ENCODE data around the gene ACTBL2. TPM values are rescaled to one million over a fixed set of nuclear protein-coding genes. Genes with fewer than 3 reads are reported as not detected.

The ACTBL2 gene
- total RNA-seq, 4 donors from 2014 or later, result 0.08 to 2.2 TPM; not detected in 2

DNA sequence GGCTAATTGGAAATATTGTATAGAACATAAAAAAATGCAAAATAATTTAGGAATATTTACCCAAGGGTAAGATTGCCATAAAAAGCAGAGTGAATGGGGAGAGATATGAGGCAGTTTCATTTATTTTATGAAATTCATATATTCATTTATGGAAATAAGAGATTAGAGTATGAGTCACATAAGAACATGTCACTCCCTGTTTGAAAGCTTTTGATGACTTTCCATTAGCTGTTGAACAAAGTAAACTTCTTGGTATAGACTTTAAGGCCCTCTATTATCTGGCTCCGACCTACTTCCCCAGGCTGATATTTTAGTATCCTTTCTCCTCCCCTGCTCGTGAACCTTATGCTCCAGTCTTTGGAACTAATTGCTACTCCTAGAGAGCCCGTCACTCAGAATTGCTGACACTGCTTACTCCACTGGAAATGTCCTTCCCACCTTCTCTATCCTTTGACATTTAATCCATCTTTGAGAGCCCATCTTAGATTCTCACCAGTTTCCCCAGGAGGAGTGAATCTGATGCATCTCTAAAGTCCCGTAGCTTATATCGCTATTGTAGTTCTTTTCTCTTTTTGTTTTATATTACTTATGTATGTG, 8.9 kb upstream of the ACTBL2 start:
- 73 to 80% methylated on average over 5 of the region's 5 CpGs for WGBS, 2 donors

DNA sequence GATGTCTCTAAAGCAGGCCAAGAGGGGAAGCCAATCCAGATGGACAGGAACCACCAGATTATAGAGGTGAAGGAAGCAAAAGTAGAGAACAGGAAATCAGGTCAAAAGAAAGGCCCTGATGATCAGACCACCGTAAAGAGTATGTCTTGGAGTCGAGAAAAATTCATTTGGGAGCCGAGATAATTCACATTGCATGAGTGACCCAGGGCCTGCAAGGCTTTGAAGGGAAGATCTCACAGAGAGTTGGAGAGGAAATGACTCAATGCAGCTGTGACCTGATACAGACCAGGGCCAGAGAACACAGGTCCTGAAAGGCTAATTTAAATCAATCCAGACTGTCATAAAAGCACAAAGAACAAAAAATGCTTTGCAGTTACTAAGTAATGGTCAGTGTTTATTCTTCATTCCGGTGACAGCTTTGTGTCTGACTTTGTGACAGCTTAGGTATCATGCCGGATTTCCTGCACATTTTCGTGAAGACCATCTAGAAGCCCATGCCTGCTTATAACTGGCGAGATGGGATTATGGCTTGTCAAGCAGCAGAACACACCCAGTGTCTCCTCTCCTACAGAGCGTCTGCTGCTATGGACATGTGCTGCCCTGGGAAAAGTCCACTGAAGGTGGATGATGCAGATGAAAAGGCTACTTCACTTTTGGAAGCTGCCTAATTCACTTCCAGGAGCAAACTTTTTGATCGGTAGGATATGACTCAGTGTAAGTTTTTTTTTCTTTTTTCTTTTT, 5.8 kb upstream of the ACTBL2 start:
- no peak for DNase-seq (ENCODE audit: low spot score in 2 of 2)
- no peak overlapping the region for H3K4me3 ChIP-seq (ENCODE audit: low read depth, poor library complexity, severe bottlenecking)
- TF ChIP-seq, protein P1, sequence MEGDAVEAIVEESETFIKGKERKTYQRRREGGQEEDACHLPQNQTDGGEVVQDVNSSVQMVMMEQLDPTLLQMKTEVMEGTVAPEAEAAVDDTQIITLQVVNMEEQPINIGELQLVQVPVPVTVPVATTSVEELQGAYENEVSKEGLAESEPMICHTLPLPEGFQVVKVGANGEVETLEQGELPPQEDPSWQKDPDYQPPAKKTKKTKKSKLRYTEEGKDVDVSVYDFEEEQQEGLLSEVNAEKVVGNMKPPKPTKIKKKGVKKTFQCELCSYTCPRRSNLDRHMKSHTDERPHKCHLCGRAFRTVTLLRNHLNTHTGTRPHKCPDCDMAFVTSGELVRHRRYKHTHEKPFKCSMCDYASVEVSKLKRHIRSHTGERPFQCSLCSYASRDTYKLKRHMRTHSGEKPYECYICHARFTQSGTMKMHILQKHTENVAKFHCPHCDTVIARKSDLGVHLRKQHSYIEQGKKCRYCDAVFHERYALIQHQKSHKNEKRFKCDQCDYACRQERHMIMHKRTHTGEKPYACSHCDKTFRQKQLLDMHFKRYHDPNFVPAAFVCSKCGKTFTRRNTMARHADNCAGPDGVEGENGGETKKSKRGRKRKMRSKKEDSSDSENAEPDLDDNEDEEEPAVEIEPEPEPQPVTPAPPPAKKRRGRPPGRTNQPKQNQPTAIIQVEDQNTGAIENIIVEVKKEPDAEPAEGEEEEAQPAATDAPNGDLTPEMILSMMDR (IDR thresholded peaks at IDR 0.05), result no peak
- intact Hi-C loops (cut with DNase I; ENCODE audit: low total_unique reads), result no loop called here
- WGBS, 2 donors, result 61 to 65% methylated on average over 9 of the region's 9 CpGs

More for the DNA sequence above, 8.9 kb upstream of the ACTBL2 start:
- no peak overlapping the region for H3K4me3 ChIP-seq (ENCODE audit: low read depth, poor library complexity, severe bottlenecking)
- no peak for DNase-seq (ENCODE audit: low spot score in 2 of 2)
- no peak for TF ChIP-seq POLR2A (IDR thresholded peaks at IDR 0.05)
- TF ChIP-seq, protein P1 (IDR thresholded peaks at IDR 0.05), result no peak
- intact Hi-C loops (cut with DNase I; ENCODE audit: low total_unique reads), result no loop called here

DNA sequence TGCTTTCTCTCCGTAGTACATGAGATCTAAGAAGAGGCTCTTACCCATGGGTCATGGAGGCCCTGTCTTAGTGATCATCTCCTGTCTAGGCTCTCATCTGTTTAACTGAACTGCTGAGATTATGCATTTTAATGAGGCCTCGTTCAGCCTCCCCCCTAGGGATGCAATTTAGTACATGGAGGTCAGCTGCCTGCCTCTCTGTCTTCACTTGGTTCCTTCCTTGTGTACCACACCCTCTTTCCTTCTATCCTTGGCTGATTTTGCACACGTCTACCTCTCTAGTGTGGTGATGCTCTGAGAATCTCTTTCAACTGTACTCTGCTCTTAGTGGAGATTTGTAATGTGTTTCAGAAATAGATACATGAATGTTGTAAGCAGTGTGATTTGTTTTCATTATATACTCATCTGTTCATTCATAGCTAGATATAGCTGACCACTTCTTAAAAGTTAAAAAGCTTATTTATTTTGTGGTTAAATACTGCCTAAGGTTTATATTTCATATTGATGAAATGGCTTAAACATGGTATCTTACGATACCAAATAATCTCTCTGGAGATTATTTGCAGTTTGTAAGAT, 3.5 kb upstream of the ACTBL2 start:
- intact Hi-C loops (cut with DNase I; ENCODE audit: low total_unique reads), result no loop called here
- no peak for DNase-seq (ENCODE audit: low spot score in 2 of 2)
- H3K4me3 ChIP-seq (ENCODE audit: low read depth, poor library complexity, severe bottlenecking), result no peak overlapping the region
- WGBS, 2 donors, result 81 to 88% methylated on average over 4 of the region's 4 CpGs
- no peak for TF ChIP-seq POLR2A (IDR thresholded peaks at IDR 0.05)
- TF ChIP-seq, protein P1 (IDR thresholded peaks at IDR 0.05), result no peak

DNA sequence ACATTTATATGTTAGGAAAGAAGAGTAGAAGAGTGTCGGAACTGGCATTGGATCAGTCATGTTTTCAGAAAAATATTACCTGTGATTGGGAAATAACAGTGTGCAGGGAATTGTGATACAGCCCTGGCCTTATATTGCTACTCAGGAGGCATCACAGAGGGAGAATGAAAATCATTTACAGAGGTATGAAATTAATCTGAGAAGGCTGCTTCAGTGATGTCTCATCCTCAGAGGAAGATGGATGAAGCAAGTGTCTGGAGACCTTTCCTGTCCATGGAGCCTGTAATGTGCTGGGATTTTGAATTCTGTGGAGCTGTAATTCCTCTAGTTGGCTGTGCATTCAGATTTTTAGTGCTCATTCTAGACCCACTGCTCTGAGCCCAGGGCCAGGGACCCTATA, 3.8 kb downstream of the ACTBL2 start:
- TF ChIP-seq POLR2A (IDR thresholded peaks at IDR 0.05), result no peak
- TF ChIP-seq, protein P1 (IDR thresholded peaks at IDR 0.05), result no peak
- intact Hi-C loops (cut with DNase I; ENCODE audit: low total_unique reads), result no loop called here
- no peak overlapping the region for H3K4me3 ChIP-seq (ENCODE audit: low read depth, poor library complexity, severe bottlenecking)
- 86 to 100% methylated on average over 1 of the region's 1 CpG for WGBS, 2 donors
- no peak for DNase-seq (ENCODE audit: low spot score in 2 of 2)

DNA sequence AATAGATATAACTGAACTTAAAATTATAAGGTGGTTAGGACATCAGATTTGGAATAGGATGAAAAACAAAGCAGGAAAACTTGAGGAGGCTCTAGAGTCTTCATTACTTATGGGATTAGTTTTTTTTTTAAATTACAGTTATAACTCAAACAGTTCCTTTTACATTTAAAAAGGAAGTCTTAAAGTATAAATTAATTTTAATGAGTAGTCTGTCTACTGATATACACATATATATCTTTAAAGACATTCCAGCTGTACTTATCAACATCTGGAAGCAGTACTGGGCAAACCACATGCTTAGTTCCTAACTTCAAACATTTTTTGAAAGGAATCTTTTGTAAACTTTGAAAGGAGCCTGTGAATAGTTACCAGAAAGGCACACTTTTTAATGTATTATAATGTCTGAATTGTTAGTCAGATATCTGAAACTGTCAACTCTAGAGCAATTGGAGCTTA, 6.0 kb downstream of the ACTBL2 start:
- no peak overlapping the region for H3K4me3 ChIP-seq (ENCODE audit: low read depth, poor library complexity, severe bottlenecking)
- intact Hi-C loops (cut with DNase I; ENCODE audit: low total_unique reads), result no loop called here
- no peak for TF ChIP-seq POLR2A (IDR thresholded peaks at IDR 0.05)
- TF ChIP-seq, protein P1 (IDR thresholded peaks at IDR 0.05), result no peak
- DNase-seq (ENCODE audit: low spot score in 2 of 2), result no peak
